GM23248 (cell line): ENCODE results near the gene UPF1.

Experiments
- EZH2 ChIP-seq: fragments of 200-600 bp; sonication (generic); IDR thresholded peaks from 2 replicates; pipeline ENCODE4 v1.6.1; 2018; ENCODE audit warnings: antibody characterized with exemption, mild to moderate bottlenecking; ENCODE audit not compliant: insufficient read depth, poor library complexity, severe bottlenecking
- EZH2phosphoT487 ChIP-seq: fragments of 200-600 bp; sonication (generic); IDR thresholded peaks from 2 replicates; pipeline ENCODE4 v1.6.1; 2018; ENCODE audit warnings: antibody characterized with exemption, moderate library complexity, mild to moderate bottlenecking, low read depth; ENCODE audit not compliant: insufficient read depth

DNA sequence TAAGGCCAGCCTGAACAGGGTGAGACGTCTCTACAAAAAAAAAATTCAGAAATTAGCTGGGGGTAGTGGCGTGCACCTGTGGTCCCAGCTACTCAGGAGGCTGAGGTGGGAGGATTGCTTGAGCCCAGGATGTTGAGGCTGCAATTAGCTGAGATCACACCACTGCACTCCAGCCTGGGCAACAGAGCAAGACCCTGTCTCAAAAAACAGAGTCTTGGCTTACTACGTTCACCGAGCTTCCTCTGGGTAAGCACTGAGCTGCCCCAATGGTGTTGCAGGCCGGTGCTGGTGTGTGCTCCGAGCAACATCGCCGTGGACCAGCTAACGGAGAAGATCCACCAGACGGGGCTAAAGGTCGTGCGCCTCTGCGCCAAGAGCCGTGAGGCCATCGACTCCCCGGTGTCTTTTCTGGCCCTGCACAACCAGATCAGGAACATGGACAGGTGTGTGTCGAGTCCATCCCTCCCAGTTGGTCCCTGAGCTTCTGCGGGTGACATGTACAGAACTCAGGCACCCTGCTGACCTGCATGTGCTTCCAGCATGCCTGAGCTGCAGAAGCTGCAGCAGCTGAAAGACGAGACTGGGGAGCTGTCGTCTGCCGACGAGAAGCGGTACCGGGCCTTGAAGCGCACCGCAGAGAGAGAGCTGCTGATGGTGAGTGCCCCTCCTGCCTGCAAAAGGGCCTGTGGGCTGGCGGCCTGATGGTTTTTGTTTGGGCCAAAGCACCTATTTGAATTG is 24.1 kb downstream of the UPF1 start:
- no peak for TF ChIP-seq EZH2phosphoT487
- TF ChIP-seq EZH2: no peak
